Lung (tissue), 12 donors: ENCODE measurements around the gene TNFRSF8. TPM values are rescaled to one million over a fixed set of nuclear protein-coding genes. Genes with fewer than 3 reads are reported as not detected.

Experiments used
- ATAC-seq: fragments of 200-7000 bp; cut with Tn5 transposase; one replicate; pipeline ENCODE4 v1.9.1; 2020; ENCODE audit warnings: moderate number of reproducible peaks; ENCODE audit not compliant: insufficient read depth, low FRiP score
- DNase-seq, 3 donors: peaks; one replicate each; pipeline ENCODE4 v3.0.0-alpha.2; 2013 to 2017
- H3K27ac ChIP-seq, 2 donors: one replicate each; pipeline ENCODE4 v1.5.1; 2013; ENCODE audit warnings: mild to moderate bottlenecking in 2 of 2, moderate library complexity in 2 of 2, control low read depth in 1 of 2, inconsistent platforms in 1 of 2, low read depth in 1 of 2, low read length in 1 of 2
- H3K27me3 ChIP-seq, 3 donors: one replicate each; pipeline ENCODE4 v1.5.1; 2013; ENCODE audit warnings: low read length in 2 of 3; ENCODE audit not compliant: control insufficient read depth in 3 of 3, insufficient read depth in 3 of 3
- H3K36me3 ChIP-seq, 4 donors: one replicate each; pipeline ENCODE4 v1.5.1; 2013; ENCODE audit warnings: low read length in 4 of 4, mild to moderate bottlenecking in 1 of 4, moderate library complexity in 1 of 4; ENCODE audit not compliant: control insufficient read depth in 4 of 4, insufficient read depth in 4 of 4
- H3K4me1 ChIP-seq, 5 donors: one replicate each; pipeline ENCODE4 v1.5.1; 2013; ENCODE audit warnings: low read length in 5 of 5, mild to moderate bottlenecking in 2 of 5, moderate library complexity in 1 of 5; ENCODE audit not compliant: control insufficient read depth in 5 of 5, insufficient read depth in 5 of 5
- H3K4me3 ChIP-seq: one replicate; pipeline ENCODE4 v1.5.1; 2013; ENCODE audit warnings: mild to moderate bottlenecking, control low read depth, moderate library complexity
- H3K9ac ChIP-seq, 2 donors: one replicate each; pipeline ENCODE4 v1.5.1; 2013; ENCODE audit warnings: low read length in 2 of 2, control low read depth in 1 of 2; ENCODE audit not compliant: insufficient read depth in 1 of 2
- H3K9me3 ChIP-seq, 4 donors: one replicate each; pipeline ENCODE4 v1.5.1; 2013; ENCODE audit warnings: low read length in 3 of 4, mild to moderate bottlenecking in 1 of 4, moderate library complexity in 1 of 4; ENCODE audit not compliant: control insufficient read depth in 4 of 4, insufficient read depth in 3 of 4
- WGBS, 2 donors: extraction: QIAGEN DNeasy Blood & Tissue Kit; methylation state at CpG; one replicate each; pipeline ENCODE4 v1.1.7; 2013; 5-methylcytosine and 5-hydroxymethylcytosine counted together
- polyA plus RNA-seq, 2 donors: library from polyadenylated mRNA; stranded (reverse); fragments of 200-250 nt; gene quantifications; one replicate each; pipeline ENCODE4 v1.2.1, GENCODE V29; 2013
- total RNA-seq, 2 donors: library from RNA; depleted of rRNA in 1 of 2; stranded (reverse); fragments of >200 nt in 1 of 2; gene quantifications; one replicate each; pipeline ENCODE4 v1.2.1, GENCODE V29; 2014 to 2021
- TF ChIP-seq, protein P1 (sequence below): IDR thresholded peaks from 2 replicates; pipeline ENCODE4 v1.5.1; 2012; ENCODE audit warnings: mild to moderate bottlenecking; ENCODE audit errors: control extremely low read depth, extremely low read depth
- donor health status: control.
- donor health status: control.
- donor health status: Bipolar disorder and iron deficiency.
- donor health status: healthy.
- donor health status: DM: yes; HTN: yes; CAD: no.

The TNFRSF8 gene
- total and polyA plus RNA-seq, 4 donors = 1.6 to 5.3 (median 2.1) TPM

- H3K9ac ChIP-seq = no peak overlapping the region
- peak in 1 of 3 donors; percentile 35 for DNase-seq
- peak; percentile 66 for ATAC-seq
- H3K27me3 ChIP-seq = no peaks in the 10 kb centered on the region
- H3K4me3 ChIP-seq = no peak overlapping the region
- no peaks in the 10 kb centered on the region for H3K36me3 ChIP-seq
- TF ChIP-seq, protein P1, sequence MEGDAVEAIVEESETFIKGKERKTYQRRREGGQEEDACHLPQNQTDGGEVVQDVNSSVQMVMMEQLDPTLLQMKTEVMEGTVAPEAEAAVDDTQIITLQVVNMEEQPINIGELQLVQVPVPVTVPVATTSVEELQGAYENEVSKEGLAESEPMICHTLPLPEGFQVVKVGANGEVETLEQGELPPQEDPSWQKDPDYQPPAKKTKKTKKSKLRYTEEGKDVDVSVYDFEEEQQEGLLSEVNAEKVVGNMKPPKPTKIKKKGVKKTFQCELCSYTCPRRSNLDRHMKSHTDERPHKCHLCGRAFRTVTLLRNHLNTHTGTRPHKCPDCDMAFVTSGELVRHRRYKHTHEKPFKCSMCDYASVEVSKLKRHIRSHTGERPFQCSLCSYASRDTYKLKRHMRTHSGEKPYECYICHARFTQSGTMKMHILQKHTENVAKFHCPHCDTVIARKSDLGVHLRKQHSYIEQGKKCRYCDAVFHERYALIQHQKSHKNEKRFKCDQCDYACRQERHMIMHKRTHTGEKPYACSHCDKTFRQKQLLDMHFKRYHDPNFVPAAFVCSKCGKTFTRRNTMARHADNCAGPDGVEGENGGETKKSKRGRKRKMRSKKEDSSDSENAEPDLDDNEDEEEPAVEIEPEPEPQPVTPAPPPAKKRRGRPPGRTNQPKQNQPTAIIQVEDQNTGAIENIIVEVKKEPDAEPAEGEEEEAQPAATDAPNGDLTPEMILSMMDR = no peak
- H3K4me1 ChIP-seq = peaks cover 4 to 58% (median 29%) of the 10 kb centered on the region in 5 donors
- 20 to 34% methylated on average over 10 of the region's 10 CpGs for WGBS, 2 donors
- H3K27ac ChIP-seq = peak overlapping the region in 1 of 2 donors; percentile 89
- no peaks in the 10 kb centered on the region for H3K9me3 ChIP-seq
These were observed 117.2 kb downstream of the TNFRSF8 start for GRCh38 chr1:12180315-12180714.

- Histone ChIP-seq H3K9ac (no peak overlapping the region), H3K4me1 (peaks cover 2 to 60% (median 32%) of the 10 kb centered on the region in 5 donors)
These were observed 117.8 kb downstream of the TNFRSF8 start for GRCh38 chr1:12180903-12181302.

DNA sequence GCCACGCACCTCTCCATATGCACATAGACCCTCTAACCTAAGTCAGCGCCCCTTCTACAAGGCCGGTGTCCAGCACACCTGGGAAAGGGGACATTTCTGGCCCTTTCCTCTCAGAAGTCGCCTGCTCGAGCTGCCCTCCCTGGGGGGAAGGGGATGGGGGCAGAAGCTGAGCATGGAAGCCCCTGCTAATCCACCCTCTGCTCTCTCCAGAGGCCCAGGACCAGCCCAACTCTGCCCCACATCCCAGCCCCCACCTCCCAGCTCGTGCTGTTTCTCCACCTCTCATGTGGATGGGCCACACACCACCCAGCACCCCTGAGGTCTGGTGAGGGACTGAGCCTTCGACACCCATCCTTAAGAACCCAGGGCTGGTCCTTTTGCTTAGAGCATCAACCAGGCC lies 118.5 kb downstream of the TNFRSF8 start:
- TF ChIP-seq, protein P1 = no peak
- H3K4me1 ChIP-seq = peaks cover 6 to 65% (median 35%) of the 10 kb centered on the region in 5 donors
- ATAC-seq (no peak), DNase-seq (no peak)
- H3K4me3 ChIP-seq = no peak overlapping the region
- no peaks in the 10 kb centered on the region for H3K27me3 ChIP-seq
- H3K27ac ChIP-seq = peak overlapping the region in 1 of 2 donors; percentile 48
- WGBS, 2 donors = 94 to 95% methylated on average over 5 to 7 of the region's 7 CpGs
- no peaks in the 10 kb centered on the region for H3K9me3 ChIP-seq
- no peaks in the 10 kb centered on the region for H3K36me3 ChIP-seq
- no peak overlapping the region for H3K9ac ChIP-seq

More at GRCh38 chr1:12180903-12181302, 117.8 kb downstream of the TNFRSF8 start:
- Histone ChIP-seq H3K9me3 (no peaks in the 10 kb centered on the region), H3K27ac (peak overlapping the region in 1 of 2 donors; percentile 89), H3K4me3 (no peak overlapping the region), H3K36me3 (no peaks in the 10 kb centered on the region), H3K27me3 (no peaks in the 10 kb centered on the region)
- WGBS, 2 donors = 40 to 63% methylated on average over 7 of the region's 7 CpGs
- DNase-seq (no peak), ATAC-seq (no peak)
- TF ChIP-seq, protein P1 = no peak
